Transverse colon (tissue), 4 donors: Measurements from ENCODE around the gene C6.

Experiments used
- CTCF ChIP-seq, 5 experiments: fragments of 200-600 bp in 3 of 5; fragments of 450-650 bp in 2 of 5; sonication (generic) in 3 of 5; IDR thresholded peaks; 1 replicate in 2 of 5; 2 replicates in 3 of 5; pipeline ENCODE4 v1.5.1; 2016 to 2017; ENCODE audit warnings: antibody characterized with exemption in 5 of 5, inconsistent platforms in 3 of 5, mild to moderate bottlenecking in 2 of 5, moderate library complexity in 1 of 5
- EP300 ChIP-seq: sonication (generic); formaldehyde crosslinking; IDR thresholded peaks from one replicate; pipeline ENCODE4 v1.6.1; 2017; ENCODE audit warnings: antibody characterized with exemption, low read depth
- POLR2AphosphoS5 ChIP-seq, 3 donors: sonication (generic); formaldehyde crosslinking; IDR thresholded peaks; one replicate each; pipeline ENCODE4 v1.6.1; 2016; ENCODE audit warnings: antibody characterized with exemption in 3 of 3

GRCh38 chr5:41253109-41253508 lies 39.8 kb upstream of the C6 start:
- TF ChIP-seq CTCF (IDR thresholded peaks at IDR 0.05) = no peak
- TF ChIP-seq POLR2AphosphoS5 (IDR thresholded peaks at IDR 0.05) = no peak
- TF ChIP-seq EP300 = no peak
